DLD1 (cell line): ENCODE data around the gene RNF175.

Experiments
- in situ Hi-C: cut with HindIII; loops from 2 replicates; pipeline ENCODE4 v1.10.0; 2017; ENCODE audit warnings: low sequenced_read_pairs

Gene RNF175

GRCh38 chr4:153750197-153750817 lies 9.5 kb downstream of the RNF175 start:
- in situ Hi-C loops, result no loop called here

- in situ Hi-C loops, result no loop called here
Measured at GRCh38 chr4:153748378-153748777, 11.4 kb downstream of the RNF175 start.

GRCh38 chr4:153747406-153747955 lies 12.3 kb downstream of the RNF175 start:
- in situ Hi-C loops, result no loop called here

- in situ Hi-C loops, result no loop called here
Measured at GRCh38 chr4:153745651-153746050, 14.2 kb downstream of the RNF175 start.

- in situ Hi-C loops, result no loop called here
Measured at GRCh38 chr4:153741541-153741940, 18.3 kb downstream of the RNF175 start.

GRCh38 chr4:153735906-153736461 lies 23.8 kb downstream of the RNF175 start:
- in situ Hi-C loops, result no loop called here

GRCh38 chr4:153733751-153734448 lies 25.9 kb downstream of the RNF175 start:
- in situ Hi-C loops, result no loop called here

GRCh38 chr4:153731239-153731638 lies 28.6 kb downstream of the RNF175 start:
- in situ Hi-C loops, result no loop called here

- in situ Hi-C loops, result no loop called here
Measured at GRCh38 chr4:153729895-153730294, 29.9 kb downstream of the RNF175 start.

- in situ Hi-C loops, result no loop called here
Measured at GRCh38 chr4:153728660-153729059, 31.2 kb downstream of the RNF175 start.

GRCh38 chr4:153728151-153728550 lies 31.7 kb downstream of the RNF175 start:
- in situ Hi-C loops, result no loop called here

GRCh38 chr4:153725831-153726154 lies 34.0 kb downstream of the RNF175 start:
- in situ Hi-C loops, result no loop called here

GRCh38 chr4:153725136-153725830 lies 34.5 kb downstream of the RNF175 start:
- in situ Hi-C loops, result no loop called here

- in situ Hi-C loops, result no loop called here
Measured at GRCh38 chr4:153724606-153725005, 35.2 kb downstream of the RNF175 start.

- in situ Hi-C loops, result no loop called here
Measured at GRCh38 chr4:153722036-153722435, 37.8 kb downstream of the RNF175 start.

GRCh38 chr4:153713866-153714646 lies 45.8 kb downstream of the RNF175 start:
- in situ Hi-C loops, result no loop called here

- in situ Hi-C loops, result no loop called here
Measured at GRCh38 chr4:153710681-153711080, 49.1 kb downstream of the RNF175 start.

- in situ Hi-C loops, result no loop called here
Measured at GRCh38 chr4:153706519-153706918, 53.3 kb downstream of the RNF175 start.

- in situ Hi-C loops, result no loop called here
Measured at GRCh38 chr4:153705743-153706468, 53.9 kb downstream of the RNF175 start.

GRCh38 chr4:153704522-153704921 lies 55.3 kb downstream of the RNF175 start:
- in situ Hi-C loops, result no loop called here
